Stimulated activated CD4-positive, alpha-beta T cell treated with anti-CD3 and anti-CD28 coated beads, Interleukin-15, amount 100 ng/mL, for 1 hour (primary cell): ENCODE measurements around the gene PKD2.
"Not testable (repeated sequence)": the region's sequence is repeated elsewhere in the genome, so short reads cannot be mapped to it uniquely, and the experiment has no call there.

Source experiments
- DNase-seq, 2 donors: peaks; one replicate each; pipeline ENCODE4 v3.0.0-alpha.2; 2020; ENCODE audit warnings: low read depth in 1 of 2, low spot score in 1 of 2

The PKD2 gene

GRCh38 chr4:88025868-88026661 lies 18.6 kb downstream of the PKD2 start:
- DNase-seq: not testable (repeated sequence)

- DNase-seq: no peak
Measured at GRCh38 chr4:88027611-88028608, 20.5 kb downstream of the PKD2 start.

DNA sequence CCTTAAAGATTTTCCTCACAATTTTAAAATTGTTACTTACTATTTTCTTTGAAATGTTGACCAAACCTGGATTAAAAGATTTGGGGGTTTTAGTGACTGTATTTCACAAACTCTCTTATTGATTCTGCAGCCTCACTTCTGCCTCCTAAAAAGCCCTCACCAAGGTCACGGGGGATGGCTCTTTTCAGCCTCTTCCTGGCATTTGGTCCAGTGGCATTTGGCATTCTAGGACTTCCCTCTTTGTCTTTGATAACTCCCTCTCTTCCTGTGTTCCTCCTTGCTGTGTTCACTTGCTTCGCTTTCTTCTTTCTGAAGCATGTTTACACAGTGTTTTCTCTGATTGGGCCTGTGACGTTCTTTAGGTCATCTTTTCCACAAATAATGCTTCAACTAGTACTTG lies 21.5 kb downstream of the PKD2 start:
- no peak for DNase-seq

DNA sequence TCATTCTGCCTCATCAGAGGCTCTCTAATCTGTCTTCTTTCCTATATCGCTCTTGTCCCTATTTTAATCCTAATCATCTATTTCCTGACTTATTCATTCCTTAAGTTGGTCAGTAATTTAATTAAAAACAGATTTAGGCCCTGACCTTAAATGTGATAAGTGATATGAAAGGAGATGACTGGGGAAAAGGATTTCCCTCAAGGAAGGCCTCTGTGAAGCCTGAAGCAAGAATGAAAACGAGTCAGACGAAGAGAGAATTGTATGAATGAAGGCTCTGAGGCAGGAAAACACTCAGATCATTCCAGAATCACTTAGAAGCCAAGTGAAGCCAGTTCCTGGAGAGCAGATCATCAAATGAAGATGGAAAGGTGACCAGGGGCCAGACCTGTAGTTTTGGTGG lies 22.1 kb downstream of the PKD2 start:
- DNase-seq: no peak

GRCh38 chr4:88030565-88031310 lies 23.3 kb downstream of the PKD2 start:
- DNase-seq: no peak

DNA sequence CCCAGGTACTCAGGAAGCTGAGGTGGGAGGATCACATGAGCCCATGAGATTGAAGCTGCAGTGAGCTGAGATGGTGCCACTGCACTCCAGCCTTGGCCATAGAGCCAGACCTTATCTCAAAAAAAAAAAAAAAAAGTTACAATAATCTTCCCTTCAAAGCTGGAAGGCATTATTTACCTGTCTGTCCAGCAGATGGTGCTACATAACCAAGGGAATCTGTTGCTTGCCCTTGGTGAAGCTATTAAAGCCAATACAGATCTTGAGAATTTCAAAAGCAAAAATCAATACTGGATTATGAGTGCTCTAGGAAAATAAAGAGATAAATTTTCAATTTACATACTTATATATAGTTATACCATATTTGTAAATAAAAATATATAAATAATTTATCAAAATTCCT lies 25.9 kb downstream of the PKD2 start:
- DNase-seq: no peak

DNA sequence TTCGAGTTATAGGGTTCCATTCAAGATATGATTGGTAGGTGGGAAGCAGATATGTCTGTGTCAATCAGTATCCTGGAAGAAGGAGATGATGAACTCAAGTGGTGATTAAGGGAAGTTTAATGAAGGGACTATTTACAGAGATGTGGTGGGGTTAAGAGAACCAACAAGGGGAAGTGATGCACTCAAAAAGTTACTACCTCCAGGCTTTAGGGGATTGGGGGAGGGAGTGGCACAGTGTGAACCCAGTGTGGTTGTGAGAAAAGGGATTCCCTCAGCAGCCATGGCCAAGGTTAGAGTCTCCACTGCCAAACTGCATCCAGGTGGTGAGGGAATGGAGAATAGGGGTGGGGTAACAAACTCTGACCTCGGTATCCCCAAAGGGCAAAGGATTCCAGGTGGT lies 27.9 kb downstream of the PKD2 start:
- no peak for DNase-seq

- no peak for DNase-seq
Measured at GRCh38 chr4:88037447-88037846, 30.0 kb downstream of the PKD2 start.

DNA sequence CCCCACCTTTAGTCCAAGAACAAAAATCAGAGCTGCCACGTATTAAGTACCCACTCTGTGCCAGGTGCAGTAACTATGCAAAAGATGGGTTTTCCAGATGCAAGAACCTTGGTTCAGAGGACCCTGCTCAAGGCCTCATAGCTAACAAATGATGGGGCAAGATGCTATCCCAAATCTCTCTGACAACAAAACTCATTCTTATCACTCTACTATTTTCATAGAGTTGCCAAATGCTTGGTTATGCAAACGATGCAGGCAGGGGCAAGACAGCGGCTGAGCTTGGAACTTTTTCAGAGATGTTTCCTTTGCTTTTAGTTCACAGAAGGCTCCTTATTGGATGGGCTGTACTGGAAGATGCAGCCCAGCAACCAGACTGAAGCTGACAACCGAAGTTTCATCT lies 30.5 kb downstream of the PKD2 start:
- no peak for DNase-seq

GRCh38 chr4:88040707-88041106 lies 33.3 kb downstream of the PKD2 start:
- no peak for DNase-seq

DNA sequence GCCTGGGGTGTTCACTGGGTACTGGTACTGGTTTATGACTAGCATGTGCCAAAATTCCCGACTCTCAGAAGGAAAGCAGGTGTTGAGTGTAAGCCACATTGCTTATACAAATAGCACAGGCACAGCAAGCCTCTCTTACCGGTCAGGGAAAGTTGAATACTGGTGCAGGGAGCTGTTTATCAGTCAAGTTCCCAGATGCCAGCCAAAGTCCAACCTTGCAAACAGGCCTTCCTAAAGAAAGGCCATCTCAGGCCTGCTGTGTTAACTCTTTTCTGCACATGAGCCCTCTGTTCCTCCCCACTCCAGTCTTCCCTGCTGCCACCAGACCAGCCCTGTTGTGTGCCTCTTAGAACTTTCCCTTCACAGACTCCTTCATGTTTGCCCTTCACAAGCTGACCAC lies 34.2 kb downstream of the PKD2 start:
- DNase-seq: no peak

GRCh38 chr4:88043001-88043400 lies 35.6 kb downstream of the PKD2 start:
- DNase-seq: no peak

DNA sequence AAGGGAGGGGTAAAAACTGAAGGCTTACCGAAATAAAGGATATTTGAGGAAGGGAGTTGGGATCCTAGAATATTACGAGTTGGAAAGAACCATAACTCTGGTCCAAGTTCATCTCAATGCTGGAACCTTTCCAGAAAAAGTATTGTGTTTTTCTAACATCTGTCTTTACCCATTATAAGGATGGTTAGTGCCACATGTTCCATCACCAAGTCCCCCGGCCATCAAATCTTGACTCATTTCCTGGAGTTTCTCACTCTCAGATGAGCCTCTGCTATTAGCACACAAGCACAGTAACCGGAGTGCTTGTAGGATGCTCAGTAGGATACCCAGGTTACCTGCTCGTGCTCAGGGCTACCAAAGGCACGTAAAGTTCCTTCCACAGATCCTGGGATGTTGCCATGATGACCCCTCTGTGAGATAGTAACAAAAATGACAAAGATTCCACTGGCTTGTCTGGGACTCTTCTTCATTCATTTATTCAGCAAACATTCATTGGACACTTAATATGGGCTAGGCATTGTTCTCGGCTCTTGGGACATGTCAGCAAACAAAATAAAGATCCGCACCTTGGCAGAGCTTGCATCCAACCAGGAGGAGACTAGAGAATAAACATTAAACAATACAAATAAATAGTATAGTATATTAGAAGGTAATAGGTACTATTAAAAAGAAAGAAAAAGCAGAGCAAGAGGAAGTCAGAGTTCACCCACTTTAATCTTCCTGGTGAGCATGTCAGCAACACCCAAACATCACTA lies 36.3 kb downstream of the PKD2 start:
- DNase-seq: no peak

- no peak for DNase-seq
Measured at GRCh38 chr4:88045021-88045420, 37.6 kb downstream of the PKD2 start.

DNA sequence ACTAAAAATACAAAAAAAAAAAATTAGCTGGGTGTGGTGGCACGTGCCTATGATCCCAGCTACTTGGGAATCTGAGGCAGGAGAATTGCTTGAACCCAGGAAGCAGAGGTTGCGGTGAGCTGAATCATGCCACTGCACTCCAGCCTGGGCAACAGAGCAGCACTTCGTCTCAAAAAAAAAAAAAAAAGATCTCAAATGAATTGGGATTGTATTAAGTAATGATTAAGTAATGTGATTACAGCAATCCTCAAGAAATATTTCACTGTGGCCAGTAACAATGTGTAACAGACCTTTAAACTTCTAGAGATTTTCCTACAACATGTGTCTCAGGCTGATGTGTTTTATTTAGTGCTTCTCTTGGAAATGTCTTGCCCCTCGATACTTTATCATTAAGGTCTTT lies 46.8 kb downstream of the PKD2 start:
- DNase-seq: no peak

GRCh38 chr4:88054901-88055300 lies 47.5 kb downstream of the PKD2 start:
- DNase-seq: no peak

DNA sequence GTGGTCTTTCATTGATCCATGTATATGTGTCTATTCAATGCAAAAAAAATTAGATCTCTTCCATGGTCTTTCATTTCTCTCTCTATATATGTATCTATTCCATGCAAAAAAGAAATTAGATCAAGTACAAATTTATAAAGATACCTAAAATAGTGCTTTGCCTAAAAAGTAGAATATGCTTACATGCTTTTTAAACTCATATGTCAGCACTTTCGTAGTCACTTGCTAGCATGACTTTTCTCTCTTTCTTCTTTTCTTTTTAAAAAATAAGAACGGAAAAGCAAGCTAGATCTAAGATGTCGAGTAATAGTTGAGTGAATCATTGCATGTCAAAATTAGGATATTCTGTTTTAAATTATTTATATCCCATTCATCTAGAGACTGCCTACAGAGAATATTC lies 50.9 kb downstream of the PKD2 start:
- DNase-seq: no peak

DNA sequence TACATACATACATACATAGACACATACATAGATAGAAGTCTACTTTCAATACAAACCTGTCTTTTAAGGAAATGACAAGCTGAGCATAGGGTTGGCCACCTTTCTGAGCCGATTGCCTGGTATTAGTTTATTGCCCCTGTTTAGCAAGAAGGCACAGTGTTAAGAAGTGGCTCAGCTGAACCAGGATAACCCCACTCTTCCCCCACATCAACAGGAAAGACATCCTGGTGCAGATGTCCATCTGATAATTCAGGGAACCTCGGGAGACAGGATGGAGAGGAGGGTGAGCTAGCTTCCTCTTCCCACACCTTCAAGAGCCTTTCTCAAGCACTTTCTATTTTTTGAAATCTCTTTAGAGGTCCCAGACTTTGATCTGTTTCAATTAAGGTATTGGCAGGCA lies 52.3 kb downstream of the PKD2 start:
- no peak for DNase-seq

- DNase-seq: no peak
Measured at GRCh38 chr4:88060431-88060830, 53.0 kb downstream of the PKD2 start.

GRCh38 chr4:88062311-88062710 lies 54.9 kb downstream of the PKD2 start:
- no peak for DNase-seq

DNA sequence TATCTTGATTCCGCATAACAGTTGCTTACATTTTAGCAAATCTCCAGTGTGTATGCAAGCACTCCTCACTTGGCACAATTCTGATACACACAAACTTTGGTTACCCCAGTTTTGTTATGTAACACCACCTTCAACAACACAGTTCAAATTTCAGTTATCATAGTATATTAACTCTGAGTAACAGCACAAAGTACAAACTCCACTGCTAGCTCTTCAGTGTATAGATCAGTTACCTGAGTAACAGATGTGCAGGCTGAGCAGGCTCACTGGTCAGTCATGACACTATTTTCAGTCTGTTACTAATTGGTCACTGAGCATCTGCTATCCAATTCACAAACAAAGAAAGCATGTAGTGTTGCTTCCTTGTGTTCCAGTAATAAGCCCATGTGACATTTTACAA lies 55.4 kb downstream of the PKD2 start:
- no peak for DNase-seq
